GM21786 (cell line): Measurements from ENCODE around the gene FN3KRP.
A peak's percentile ranks its signal among the peaks of the same experiment; 100 is the strongest.

Experiments used
- ATAC-seq: cut with Tn5 transposase; IDR thresholded peaks from one replicate; pipeline ENCODE4 v1.9.1; 2021; ENCODE audit not compliant: unreplicated experiment

The FN3KRP gene

DNA sequence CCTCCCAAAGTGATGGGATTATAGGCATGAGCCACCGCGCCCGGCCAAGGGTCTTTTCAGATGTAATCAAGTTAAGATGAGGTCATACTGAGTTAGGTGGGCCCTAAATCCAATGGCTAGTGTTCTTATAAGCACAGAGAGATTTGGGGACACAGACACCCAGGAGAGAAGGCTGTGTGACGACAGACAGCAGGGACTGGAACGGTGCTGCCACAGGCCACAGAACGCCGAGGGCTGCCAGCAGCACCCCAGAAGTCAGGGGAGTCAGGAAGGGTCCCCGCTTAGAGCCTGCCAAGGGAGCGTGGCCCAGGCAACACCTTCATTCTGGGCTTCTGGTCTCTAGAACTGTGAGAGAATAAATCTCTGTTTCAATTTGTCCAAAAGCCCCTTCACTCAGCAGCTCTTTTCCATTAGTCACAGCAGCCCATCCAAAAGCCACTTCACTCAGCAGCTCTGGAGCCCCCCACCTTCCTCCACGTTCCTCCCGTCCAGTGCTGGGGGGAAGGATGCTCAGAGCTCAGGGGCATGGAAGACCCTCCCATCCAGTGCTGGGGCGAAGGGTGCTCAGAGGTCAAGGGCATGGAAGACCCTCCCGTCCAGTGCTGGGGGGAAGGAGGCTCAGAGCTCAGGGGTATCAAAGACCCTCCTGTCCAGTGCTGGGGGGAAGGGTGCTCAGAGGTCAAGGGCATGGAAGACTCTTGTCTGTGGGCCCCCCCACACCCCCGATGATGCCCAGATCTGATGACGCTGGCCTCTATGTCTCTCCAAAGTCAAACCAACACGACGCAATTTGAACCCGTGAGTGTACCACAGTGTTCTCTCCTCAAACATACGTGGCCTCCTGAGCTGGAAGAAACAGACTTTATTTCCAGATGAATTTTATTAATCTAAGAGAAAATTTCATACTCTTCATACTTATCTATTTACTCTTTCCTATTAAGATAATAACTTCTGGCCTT, 29.9 kb upstream of the FN3KRP start:
- ATAC-seq: no peak

DNA sequence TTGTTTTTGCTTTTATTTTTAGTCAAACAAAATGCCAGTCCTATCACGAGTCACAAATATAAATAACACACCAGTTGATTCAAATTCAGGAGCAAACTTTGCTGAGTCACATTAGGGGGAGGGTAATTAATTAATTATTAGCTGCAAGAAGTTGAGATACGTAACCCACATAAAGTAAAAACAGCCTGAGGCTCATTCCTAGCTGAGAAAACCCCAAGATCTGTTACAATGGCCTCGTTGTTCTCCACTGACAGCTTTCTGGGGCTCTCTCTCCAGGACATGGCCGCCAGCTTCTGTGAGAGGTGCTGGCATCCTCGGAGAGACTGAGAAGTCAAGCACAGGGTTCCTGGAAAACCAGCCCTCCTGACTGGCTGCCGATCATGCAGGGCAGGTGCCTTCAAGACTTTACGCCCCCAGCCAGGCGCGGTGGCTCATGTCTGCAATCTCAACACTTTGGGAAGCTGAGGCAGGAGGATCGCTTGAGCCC, 29.1 kb upstream of the FN3KRP start:
- no peak for ATAC-seq

DNA sequence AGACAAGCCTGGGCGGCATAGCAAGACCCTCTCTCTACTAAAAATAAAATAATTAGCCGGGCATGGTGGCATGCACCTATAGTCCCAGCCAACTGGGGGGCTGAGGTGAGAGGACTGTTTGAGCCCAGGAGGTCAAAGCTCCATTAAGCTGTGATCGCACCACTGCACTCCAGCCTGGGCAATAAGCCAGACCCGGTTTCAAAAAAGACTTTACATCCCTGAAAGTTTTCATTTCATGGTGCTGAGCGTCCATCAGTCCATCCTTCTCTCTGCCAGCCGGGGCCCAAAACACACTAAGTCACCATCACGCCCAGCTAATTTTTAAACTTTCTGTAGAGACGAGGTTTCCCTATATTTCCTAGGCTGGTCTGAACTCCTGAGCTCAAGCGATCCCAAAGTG, 28.6 kb upstream of the FN3KRP start:
- no peak for ATAC-seq

DNA sequence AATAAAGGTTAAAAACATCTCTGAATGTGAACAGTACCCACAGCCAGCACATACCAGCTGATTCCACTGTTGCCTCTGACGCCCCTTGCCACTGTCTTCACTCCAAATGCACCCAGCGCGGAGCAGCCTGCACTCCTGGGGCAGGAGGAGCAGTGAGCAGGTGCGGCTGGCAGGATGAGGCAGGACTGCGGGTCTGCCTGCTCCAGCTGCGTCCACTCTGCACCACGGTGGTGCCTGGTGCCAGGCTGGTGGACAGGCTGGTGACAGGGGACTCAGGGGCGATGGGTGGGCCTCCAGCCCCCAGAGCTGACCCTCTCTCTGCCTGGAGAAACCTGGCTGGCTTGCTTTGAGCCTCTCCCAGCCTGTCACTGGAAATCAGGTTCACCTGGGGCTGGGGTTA, 27.4 kb upstream of the FN3KRP start:
- ATAC-seq: no peak

DNA sequence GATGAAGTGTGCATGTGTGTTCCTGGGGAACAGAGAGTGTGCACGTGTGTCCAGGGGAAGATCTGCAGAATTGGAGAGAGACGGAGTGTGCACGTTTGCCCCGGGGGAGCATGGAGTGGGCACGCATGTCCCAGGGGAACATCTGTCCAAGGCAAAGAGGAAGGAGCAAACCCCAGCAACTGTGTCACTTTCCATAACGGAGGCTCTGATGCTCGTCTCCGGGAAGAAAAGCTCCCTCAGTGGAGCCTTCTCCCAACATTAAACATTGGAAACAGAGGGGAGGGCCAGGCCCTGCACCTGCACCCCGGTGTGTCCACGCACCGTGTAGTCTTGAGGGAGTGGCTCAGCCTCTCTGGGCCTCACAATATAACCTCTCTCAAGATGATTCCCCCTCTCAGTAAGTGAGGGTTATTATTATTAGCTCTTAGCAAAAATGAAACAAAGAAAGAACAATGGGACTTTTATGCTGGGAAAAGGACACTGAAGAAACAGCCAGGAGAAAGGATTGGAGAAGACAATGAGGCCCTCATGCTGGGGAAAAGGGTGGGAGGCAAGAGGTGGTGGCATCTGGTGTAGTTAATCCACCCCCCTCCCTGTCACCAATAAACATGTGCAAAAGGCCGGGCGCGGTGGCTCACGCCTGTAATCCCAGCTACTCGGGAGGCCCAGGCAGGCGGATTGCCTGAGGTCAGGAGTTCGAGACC, 25.6 kb upstream of the FN3KRP start:
- ATAC-seq: no peak

DNA sequence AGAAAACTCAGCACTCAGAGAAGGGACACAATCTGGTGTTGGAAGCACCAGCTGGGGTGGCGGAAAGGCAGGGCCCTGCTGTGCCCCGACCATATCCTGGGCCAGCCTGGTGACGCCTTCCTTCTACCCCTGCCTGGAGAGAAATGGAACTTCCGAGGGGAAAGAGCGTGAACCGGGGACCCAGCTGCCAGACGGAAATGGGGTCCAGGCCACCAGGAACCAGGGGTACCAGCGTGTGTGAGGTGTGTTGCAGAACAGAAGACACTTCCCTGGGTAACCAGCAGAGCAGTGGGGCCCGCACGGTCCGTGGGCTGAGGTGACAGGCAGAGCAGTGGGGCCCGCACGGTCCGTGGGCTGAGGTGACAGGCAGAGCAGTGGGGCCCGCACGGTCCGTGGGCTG, 24.8 kb upstream of the FN3KRP start:
- no peak for ATAC-seq

DNA sequence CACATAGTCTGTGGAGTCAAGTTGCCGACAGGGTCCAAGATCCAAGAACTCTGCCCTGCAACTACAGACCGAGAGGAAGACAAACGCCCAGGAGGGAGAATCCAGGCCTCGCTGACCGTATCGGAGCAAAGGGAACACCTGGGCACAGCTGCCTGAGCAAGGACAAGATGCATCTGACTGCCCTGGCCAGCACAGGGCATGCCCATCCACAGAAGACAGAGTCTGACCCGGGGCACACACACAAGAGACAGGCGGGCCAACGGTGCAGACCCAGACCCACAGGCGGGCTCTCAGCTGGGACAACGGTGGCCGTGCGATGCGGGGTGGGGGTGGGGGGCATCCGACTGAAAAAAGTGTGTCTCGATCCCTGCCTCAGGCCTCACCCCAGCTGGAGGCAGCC, 24.2 kb upstream of the FN3KRP start:
- no peak for ATAC-seq

DNA sequence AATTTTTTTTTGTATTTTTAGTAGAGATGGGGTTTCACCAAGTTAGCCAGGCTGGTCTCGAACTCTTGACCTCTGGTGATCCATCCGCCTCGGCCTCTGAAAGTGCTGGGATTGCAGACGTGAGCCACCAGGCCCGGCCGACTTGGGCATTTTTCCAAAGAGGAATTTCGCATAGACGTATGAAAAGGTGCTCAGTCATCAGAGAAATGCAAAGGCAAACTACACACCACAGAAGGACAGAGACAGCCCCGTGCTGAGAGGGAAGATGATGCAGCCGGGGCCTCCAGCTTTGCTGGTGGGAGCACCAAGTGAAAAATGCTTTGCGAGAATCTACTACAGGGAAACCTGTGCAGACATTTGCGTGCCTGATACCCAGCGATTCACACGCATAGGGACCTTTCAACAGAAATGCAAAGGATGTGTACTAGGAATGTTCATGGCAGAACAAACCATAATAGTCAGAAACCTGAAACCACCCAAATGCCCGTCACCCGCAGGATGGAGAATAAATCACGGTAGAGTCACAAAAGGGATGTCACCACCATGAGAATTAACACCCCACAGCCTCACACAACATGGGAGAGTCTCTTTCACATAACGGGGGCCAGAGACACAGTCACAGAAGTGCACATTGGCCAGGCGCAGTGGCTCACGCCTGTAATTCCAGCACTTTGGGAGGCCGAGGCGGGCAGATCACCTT, 23.2 kb upstream of the FN3KRP start:
- no peak for ATAC-seq

DNA sequence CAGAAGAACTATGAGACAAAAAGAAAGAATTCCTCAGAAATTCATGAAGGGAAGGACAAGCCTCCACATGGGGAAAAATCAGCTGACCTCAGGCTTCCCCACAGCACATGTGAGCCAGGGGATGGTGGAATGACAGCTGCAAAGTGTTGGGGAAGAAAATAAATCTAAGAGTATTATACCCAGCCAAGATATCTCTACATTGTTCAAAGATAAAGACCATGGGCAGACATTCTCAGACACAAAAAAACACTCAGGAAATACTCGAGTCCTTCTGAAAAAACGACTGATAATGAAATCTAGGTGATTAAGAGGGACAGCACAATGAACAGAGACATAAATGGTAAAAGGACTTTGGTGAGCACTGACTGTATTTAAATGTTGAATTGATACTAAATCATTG, 21.9 kb upstream of the FN3KRP start:
- ATAC-seq: no peak

DNA sequence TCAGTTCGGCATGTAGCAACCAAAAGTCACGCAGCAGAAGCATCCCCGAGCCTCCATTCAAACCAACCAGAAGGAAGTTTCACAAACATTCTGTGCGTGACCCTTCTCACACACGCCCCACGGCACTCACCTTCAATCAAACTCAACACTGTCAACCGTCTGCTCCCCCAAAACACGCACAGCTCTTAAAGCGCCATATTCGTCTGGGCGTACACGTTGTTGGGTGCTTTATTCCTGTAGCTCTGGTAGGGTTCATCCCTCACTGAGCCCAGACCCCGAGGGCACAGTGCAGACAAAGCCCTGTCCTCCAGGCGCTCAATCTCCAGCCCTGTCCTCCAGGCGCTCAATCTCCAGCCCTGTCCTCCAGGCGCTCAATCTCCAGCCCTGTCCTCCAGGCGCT, 20.2 kb upstream of the FN3KRP start:
- no peak for ATAC-seq

DNA sequence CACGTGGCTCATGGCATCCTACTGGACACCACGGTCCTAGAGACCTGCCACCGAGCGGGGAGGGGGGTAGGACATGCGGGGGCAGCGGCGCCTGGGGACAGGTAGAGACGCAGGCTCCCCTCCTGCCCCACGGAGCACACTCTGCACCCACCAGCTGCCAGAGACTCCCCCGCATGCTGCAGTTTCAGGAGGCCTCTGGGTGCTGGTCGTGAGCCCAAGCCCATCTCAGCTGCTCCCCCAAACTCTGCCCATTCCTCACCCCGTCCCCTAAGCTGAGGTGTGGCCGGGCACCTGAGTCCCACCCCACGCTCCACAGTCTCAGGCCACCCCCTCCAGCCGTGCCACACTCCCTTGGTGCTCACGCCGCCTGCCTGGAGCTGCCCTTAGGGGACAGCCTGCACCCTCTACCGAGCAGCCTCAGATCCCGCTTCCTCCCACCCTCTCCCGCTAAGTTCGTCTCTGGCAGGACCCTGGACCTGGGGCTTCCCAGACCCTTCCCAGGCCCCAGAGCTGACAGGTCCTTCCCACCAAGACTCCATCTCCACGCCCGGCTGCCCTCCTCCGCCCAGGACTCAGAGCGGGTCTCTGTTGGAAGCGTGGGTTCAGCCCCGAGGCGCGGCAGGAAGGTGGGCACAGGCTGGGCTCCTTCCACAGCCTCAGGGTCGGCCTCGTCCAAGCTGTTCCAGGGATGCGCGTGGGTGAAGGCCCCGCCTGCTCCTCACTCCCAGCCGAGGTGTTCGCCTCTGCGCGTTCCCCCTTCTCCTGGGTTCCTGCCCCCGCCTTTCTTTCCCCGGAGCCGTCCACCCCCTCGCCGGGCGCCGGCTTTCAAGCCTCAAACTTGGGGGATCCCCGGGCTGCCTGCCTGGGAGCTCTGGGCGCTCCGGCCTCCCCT, 19.3 kb upstream of the FN3KRP start:
- ATAC-seq: no peak

DNA sequence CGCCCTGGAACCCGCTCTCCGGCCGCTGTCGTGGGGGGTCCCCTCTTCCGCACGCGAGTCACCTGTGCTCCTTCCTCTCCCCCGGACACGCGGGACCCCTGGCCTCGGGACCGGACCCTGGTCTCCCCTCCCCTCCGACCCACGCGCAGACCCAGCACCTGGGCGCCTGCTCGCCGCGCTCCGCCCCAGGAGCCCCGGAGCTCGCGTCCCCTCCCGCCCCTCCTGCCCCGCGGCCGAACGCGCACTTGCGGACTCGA, 18.8 kb upstream of the FN3KRP start:
- no peak for ATAC-seq

DNA sequence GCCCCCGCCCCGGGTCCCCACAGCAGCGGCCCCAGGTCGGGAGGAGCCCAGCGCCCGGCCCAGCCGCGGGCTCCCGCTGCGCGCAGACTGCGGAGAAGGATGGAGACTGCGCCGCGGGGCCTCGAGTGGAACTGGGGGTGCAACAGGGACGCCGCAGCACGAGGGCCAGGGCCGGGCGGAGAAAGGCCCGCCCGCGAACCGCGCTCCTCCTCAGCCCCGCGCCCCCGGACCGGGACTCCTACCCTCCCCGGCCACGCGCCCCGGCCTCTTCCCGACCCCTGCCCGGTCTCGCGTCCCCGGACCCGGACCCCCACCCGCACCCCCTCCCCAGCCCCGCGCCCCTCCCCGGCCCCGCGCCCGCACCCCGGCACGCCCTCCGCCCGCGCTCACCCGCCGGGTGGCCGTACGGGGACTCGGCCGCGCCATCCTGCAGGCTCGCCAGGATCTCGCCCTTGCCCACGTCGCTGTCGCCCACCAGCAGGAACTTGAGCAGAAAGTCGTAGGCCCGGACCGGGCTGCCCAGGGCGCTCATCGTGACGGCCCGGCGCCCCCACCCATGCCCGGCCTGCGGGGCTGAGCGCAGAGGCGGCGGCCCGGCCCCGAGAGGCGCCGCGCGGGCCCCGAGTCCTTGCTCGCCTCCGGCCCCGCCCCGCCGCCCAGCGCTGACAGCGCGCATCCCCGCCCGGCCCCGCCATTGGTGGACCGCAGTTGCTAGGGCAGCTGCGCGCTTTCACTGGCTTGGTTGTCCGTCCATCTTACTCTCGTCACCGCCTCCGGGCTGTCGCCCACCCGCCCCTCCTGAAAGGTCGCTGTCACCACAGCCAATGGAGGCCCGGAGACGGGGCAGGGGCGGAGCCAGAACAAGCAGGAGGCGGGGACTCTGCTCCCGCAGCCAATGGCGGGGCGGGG, 18.2 kb upstream of the FN3KRP start, which contains the start of gene RAB40B:
RAB40B (minus strand) TSS at position 634 of the 909 bp plus-strand sequence; CDS start at position 532, 102 bp downstream.
- peak; percentile 98 for ATAC-seq

DNA sequence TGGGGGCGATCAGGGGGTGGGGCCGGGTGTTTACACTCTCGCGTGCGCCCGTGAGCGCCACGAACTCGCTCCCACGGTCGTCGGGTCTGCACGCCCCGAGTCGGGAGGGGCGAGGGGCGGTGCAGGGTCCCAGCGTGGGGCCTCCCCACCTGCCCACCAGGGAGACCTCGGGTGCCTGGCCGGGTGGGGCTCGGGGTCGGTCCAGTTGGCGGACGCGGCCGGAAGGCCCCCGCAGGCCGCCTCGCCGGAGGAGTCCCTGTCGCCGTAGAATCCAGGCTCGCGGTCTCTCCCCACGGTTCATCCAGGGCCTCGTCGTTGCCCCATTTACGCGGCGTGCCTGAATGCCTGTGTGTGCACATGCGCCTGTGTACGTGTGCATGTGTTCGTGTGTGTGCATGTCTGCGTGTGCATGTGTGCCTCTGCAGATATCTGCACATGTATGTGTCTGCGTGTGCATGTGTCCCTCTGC, 17.5 kb upstream of the FN3KRP start:
- peak; percentile 9 for ATAC-seq

DNA sequence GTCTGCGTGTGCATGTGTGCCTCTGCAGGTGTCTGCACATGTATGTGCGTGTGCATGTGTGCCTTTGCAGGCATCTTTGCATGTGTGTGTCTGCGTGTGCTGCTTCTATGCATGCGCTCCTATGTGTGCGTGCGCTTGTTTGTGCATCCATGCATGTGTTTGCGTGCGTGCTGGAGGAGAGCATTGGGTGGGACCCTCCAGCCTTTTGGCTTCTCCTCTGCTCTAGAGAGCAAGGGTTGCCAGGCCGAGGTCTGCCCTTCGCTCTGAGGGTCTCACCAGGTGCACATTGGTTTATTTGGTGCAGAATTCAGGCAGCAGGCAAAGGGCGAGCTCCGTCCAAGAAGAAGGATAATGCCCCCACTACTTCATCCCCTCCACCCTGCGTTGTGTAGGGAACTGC, 17.0 kb upstream of the FN3KRP start:
- no peak for ATAC-seq

DNA sequence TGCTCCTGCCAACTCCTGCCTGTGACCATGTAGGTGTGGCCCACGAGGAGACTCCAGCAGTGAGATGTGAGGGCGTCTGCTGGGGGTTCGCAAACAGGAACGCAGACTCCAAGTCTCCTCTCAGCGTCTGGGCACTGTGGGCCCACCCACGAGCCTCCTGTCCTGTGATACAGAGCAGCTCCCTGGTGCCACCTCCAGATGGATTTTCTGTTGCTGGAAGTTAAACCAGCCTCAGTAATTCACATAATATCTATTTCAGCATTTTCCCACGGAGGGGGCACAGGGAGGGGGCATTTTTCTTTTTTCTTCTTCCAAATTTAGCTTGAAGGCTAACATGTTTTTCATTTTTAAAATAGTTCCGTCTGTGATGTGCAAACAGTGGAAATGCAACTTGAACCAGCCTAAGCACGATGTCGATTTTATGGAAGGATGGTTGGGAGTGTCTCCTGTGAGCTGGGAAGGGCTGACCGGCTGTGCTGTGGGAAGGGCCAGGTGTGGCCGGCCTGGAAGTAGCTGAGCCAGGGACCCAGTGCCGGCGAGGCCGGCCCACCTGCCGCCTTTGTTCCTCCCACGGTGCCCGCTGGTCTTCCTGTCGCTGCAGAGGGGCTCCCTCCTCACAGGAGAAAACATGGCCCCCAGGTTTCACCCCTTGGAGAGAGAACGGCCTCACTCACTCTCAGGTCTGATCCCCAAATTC, 14.1 kb upstream of the FN3KRP start:
- ATAC-seq: no peak

DNA sequence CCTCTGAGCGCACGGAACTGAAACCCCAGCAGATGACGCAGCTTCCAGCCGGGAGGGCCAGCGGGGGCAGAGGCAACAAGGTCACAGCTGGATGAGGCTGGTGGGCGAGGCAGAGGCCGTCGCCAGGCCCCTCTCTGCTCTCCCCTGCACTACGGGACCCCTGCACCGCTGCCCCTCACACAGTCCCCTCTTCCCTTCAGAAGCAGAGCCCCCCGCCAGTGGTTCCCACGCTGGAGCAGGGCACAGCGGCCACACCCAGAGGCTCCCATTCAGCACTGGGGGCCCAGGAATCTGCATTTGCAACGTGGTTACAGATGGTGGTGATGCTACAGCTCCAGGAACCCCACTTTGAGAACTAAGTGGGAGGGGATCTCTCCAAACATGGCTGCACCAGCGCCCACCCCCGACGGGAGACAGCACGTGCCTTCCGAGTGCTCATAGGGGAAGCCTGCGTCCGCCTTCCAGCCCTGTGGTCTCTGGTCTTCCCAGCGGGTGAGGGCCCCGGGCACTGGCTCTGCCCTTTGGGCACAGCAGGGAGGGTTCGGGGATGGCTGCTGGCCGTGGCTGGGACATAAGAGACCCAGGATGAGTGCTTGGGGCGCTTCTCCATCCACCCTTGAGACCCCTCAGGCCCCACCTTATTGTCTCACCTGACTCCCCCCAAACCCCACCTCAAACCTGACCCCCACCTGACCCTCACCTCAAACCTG, 13.3 kb upstream of the FN3KRP start:
- ATAC-seq: no peak
